ENCODE data around the gene SCRG1.

- TF ChIP-seq CTCF (IDR thresholded peaks at IDR 0.05) (no peak), POLR2A (IDR thresholded peaks at IDR 0.05) (no peak)
Observed at GRCh38 chr4:173434231-173434630, 35.3 kb upstream of the SCRG1 start.

Measured in adrenal gland (tissue), 5 donors.